Neural progenitor cell (in vitro differentiated cells): ENCODE measurements around the gene SNAPC4.

Experiments used
- EZH2 ChIP-seq: fragments of 200-600 bp; sonication (generic); IDR thresholded peaks from 2 replicates; pipeline ENCODE4 v1.6.1; 2017; ENCODE audit warnings: antibody characterized with exemption, mild to moderate bottlenecking, moderate library complexity
- TF ChIP-seq, protein P1 (sequence below): fragments of 200-600 bp; sonication (generic); IDR thresholded peaks from 2 replicates; pipeline ENCODE4 v1.5.1; 2017; ENCODE audit warnings: antibody characterized with exemption, mild to moderate bottlenecking

DNA sequence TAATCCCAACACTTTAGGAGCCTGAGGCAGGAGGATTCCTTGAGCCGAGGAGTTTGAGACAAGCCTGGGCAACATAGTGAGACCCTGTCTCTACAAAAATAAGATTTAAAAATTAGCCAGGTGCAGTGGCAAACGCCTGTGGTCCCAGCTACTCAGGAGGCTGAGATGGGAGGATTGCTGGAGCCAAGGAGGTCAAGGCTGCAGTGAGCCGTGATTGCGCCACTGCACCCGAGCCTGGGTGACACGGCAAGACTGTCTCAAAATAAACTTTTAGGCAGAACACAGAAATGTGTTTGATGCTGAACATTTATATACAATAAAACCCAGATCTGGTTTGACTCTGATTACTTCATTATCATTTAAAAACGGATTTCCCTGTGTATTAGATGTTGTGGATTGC, 5.5 kb upstream of the SNAPC4 start:
- TF ChIP-seq, protein P1, sequence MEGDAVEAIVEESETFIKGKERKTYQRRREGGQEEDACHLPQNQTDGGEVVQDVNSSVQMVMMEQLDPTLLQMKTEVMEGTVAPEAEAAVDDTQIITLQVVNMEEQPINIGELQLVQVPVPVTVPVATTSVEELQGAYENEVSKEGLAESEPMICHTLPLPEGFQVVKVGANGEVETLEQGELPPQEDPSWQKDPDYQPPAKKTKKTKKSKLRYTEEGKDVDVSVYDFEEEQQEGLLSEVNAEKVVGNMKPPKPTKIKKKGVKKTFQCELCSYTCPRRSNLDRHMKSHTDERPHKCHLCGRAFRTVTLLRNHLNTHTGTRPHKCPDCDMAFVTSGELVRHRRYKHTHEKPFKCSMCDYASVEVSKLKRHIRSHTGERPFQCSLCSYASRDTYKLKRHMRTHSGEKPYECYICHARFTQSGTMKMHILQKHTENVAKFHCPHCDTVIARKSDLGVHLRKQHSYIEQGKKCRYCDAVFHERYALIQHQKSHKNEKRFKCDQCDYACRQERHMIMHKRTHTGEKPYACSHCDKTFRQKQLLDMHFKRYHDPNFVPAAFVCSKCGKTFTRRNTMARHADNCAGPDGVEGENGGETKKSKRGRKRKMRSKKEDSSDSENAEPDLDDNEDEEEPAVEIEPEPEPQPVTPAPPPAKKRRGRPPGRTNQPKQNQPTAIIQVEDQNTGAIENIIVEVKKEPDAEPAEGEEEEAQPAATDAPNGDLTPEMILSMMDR: no peak
- TF ChIP-seq EZH2: no peak
